NB4 (cell line): Measurements from ENCODE around the gene SCP2.

Source experiments
- MYC ChIP-seq: IDR thresholded peaks from 2 replicates; pipeline ENCODE4 v1.6.1; 2011; ENCODE audit warnings: low read depth, low read length
- TF ChIP-seq, protein P1 (sequence below): IDR thresholded peaks from one replicate; pipeline ENCODE4 v1.5.1; 2012; ENCODE audit warnings: low read depth, low read length

- TF ChIP-seq, protein P1, sequence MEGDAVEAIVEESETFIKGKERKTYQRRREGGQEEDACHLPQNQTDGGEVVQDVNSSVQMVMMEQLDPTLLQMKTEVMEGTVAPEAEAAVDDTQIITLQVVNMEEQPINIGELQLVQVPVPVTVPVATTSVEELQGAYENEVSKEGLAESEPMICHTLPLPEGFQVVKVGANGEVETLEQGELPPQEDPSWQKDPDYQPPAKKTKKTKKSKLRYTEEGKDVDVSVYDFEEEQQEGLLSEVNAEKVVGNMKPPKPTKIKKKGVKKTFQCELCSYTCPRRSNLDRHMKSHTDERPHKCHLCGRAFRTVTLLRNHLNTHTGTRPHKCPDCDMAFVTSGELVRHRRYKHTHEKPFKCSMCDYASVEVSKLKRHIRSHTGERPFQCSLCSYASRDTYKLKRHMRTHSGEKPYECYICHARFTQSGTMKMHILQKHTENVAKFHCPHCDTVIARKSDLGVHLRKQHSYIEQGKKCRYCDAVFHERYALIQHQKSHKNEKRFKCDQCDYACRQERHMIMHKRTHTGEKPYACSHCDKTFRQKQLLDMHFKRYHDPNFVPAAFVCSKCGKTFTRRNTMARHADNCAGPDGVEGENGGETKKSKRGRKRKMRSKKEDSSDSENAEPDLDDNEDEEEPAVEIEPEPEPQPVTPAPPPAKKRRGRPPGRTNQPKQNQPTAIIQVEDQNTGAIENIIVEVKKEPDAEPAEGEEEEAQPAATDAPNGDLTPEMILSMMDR: no peak
- TF ChIP-seq MYC: no peak
These were observed 153.0 kb downstream of the SCP2 start for GRCh38 chr1:53080041-53080440.
